Mammary microvascular endothelial cell (primary cell): ENCODE measurements around the gene RGMA. TPM values are rescaled to one million over a fixed set of nuclear protein-coding genes. Genes with fewer than 3 reads are reported as not detected.

ENCODE experiments used
- total RNA-seq: library from RNA; depleted of rRNA; stranded (reverse); fragments of >200 nt; gene quantifications from 2 replicates; pipeline ENCODE4 v1.2.3, GENCODE V29; 2015

Gene RGMA
- not detected in 2 replicates for total RNA-seq

GRCh38 chr15:93088981-93089726, at the start of gene RGMA:
RGMA (minus strand) TSS chr15:93089211; CDS start chr15:93088932, 279 bp downstream.

Other genes with a start within 250 kb of the RGMA start
- 28.8 and 30.0 TPM in 2 replicates for gene CHD2, start 188.9 kb downstream of the RGMA start, total RNA-seq